Measurements from ENCODE around the gene IER3IP1. TPM values are rescaled to one million over a fixed set of nuclear protein-coding genes. Genes with fewer than 3 reads are reported as not detected.

The IER3IP1 gene
- total RNA-seq, 4 donors from 2014 or later, result 2.2 to 11.6 (median 5.8) TPM

DNA sequence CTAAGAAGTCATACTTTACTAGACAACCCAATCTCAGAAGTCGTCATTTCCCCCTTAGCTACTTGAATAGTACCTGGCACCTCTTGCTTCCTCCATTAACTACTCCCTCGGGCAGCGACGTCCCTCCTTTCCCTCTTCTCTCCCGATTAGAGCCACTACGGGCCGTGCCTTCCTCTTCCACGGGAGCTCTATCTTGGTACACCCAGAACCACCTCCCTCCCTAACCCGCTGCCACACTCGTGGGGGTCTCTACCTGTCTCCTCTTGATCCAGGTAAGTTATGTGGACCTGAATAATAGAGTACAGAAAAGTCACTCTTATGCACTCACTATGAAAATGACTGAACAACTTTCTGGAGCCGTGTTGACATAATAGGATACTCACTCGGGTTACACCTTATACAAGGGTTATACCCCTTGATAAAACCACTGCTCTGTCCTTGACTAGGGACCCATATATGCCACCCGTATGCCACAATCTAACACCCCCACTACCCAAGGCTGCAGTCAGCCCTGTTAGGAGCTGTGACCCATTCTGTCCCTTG is 25.3 kb downstream of the IER3IP1 start:
- 6% methylated on average over 13 of the region's 13 CpGs; no CpG with 5 or more reads in 1 of the 2 donors for WGBS, 2 donors (ENCODE audit: low coverage in 1 of 2)
- intact Hi-C loops (cut with DNase I; ENCODE audit: low total_unique reads), result no loop called here

DNA sequence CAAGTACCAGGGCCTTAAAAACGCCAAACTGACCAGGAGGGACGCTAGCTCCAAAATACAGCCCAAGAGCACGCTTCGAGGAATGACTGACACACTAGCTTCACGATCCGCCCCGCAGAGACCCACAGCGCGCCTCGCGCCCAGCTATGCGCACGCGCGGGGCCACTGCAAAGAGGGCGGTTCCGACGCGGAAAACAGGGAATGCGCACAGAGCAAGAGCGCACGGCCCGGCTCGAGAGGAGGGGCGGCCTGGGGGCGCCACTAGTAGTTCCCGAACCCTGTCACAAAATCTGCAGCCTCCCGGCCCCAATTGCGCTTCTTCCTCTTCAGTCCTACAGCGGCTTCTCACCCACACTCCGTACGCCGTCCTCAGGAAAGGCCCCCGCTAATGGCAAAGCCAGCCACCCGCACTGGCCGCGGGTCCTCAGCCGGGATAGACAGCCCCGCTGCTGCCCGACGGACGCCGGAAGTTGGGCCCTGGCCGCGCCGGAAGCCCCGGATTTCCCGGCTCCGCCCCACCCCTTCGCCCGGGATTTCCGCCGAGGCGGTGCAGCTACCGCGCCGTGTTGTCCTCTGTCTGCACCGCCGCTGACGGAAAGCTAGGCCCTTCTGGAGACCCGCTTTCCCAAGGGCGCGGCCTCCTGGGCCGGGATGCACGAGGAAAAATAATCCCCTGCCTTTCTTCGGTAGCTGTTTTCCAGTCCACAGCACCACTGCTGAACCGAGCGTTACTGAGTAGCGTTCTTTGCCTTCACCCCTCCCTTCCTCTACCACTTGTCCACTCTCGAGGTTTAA is 25.9 kb downstream of the IER3IP1 start, which contains the start of gene HDHD2:
Gene HDHD2, minus strand, starts transcription at position 472 of the 795 bp plus-strand sequence. CDS start 14,061 bp downstream, outside the sequence.
- TF ChIP-seq POLR2AphosphoS5 (IDR thresholded peaks at IDR 0.05) (peak; percentile 64 to 90 (median 84)), EP300 (IDR thresholded peaks at IDR 0.05; ENCODE audit: low read depth) (no peak), POLR2A (IDR thresholded peaks at IDR 0.05) (peak; percentile 88)
- TF ChIP-seq, protein P1, sequence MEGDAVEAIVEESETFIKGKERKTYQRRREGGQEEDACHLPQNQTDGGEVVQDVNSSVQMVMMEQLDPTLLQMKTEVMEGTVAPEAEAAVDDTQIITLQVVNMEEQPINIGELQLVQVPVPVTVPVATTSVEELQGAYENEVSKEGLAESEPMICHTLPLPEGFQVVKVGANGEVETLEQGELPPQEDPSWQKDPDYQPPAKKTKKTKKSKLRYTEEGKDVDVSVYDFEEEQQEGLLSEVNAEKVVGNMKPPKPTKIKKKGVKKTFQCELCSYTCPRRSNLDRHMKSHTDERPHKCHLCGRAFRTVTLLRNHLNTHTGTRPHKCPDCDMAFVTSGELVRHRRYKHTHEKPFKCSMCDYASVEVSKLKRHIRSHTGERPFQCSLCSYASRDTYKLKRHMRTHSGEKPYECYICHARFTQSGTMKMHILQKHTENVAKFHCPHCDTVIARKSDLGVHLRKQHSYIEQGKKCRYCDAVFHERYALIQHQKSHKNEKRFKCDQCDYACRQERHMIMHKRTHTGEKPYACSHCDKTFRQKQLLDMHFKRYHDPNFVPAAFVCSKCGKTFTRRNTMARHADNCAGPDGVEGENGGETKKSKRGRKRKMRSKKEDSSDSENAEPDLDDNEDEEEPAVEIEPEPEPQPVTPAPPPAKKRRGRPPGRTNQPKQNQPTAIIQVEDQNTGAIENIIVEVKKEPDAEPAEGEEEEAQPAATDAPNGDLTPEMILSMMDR (IDR thresholded peaks at IDR 0.05), result no peak
- Histone ChIP-seq H3K9me3 (no peaks in the 10 kb centered on the region), H3K4me1 (peaks cover 12 to 21% (median 21%) of the 10 kb centered on the region in 4 donors), H3K27me3 (no peaks in the 10 kb centered on the region), H3K27ac (peak within 1 kb of the TSS; percentile 91 to 96 (median 92)), H3K36me3 (peaks cover 0 to 14% (median 1%) of the 10 kb centered on the region in 4 donors), H3K4me3 (peak within 1 kb of the TSS; percentile 64 to 84 (median 77))
- peak; percentile 88 for DNase-seq
- WGBS, 2 donors (ENCODE audit: low coverage in 1 of 2), result 0% methylated on average over 45 of the region's 70 CpGs; no CpG with 5 or more reads in 1 of the 2 donors
- intact Hi-C loops (cut with DNase I; ENCODE audit: low total_unique reads), result no loop called here
- in situ Hi-C loops (cut with MboI; ENCODE audit: low pct_ligation_motif_present in 1 of 4, low pct_unique_long_range_greater_than_20kb in 1 of 4, low sequenced_read_pairs in 3 of 4), result no loop called here

More for the DNA sequence above, 25.3 kb downstream of the IER3IP1 start:
- peak overlapping the region; percentile 64 to 84 (median 77) for H3K4me3 ChIP-seq
- TF ChIP-seq, protein P1 (IDR thresholded peaks at IDR 0.05), result no peak
- TF ChIP-seq POLR2A (IDR thresholded peaks at IDR 0.05) (no peak), EP300 (IDR thresholded peaks at IDR 0.05; ENCODE audit: low read depth) (no peak), POLR2AphosphoS5 (IDR thresholded peaks at IDR 0.05) (no peak)
- H3K36me3 ChIP-seq, result peaks cover 0 to 16% (median 1%) of the 10 kb centered on the region in 4 donors
- in situ Hi-C loops (cut with MboI; ENCODE audit: low pct_ligation_motif_present in 1 of 4, low pct_unique_long_range_greater_than_20kb in 1 of 4, low sequenced_read_pairs in 3 of 4), result no loop called here
- H3K4me1 ChIP-seq, result peaks cover 12 to 21% (median 21%) of the 10 kb centered on the region in 4 donors
- H3K27me3 ChIP-seq, result no peaks in the 10 kb centered on the region
- peak; percentile 15 for DNase-seq
- no peaks in the 10 kb centered on the region for H3K9me3 ChIP-seq
- peak overlapping the region; percentile 91 to 96 (median 92) for H3K27ac ChIP-seq

DNA sequence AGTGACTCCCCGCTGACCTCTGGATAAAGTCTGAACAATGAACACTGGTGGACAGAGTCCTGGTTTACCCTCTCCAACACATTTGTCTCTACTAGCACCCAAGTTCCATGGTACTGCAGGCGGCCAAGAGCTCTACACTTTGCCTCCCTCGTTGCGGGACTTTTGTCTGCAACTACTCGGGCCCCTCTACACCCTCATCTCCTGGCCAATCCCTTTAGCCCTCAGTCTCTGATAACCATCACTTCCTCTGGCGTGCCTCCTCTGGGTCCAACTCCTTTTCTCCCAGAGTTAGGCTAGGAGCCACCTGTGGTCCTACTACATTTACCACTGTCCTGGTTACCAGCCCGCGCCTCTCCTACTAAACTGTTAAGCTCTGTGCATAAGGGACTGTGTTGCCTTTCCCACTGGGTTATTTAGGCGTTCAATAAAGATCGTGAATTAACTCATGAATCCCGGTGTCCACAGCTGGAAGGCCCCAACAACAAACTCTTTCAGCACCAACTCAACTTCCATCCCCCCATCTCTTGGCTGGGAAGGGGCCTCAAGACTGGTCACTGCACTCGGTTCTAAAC is 26.6 kb downstream of the IER3IP1 start:
- H3K4me1 ChIP-seq, result peaks cover 12 to 21% (median 21%) of the 10 kb centered on the region in 4 donors
- no peak for DNase-seq
- no peaks in the 10 kb centered on the region for H3K9me3 ChIP-seq
- intact Hi-C loops (cut with DNase I; ENCODE audit: low total_unique reads), result no loop called here
- WGBS, 2 donors (ENCODE audit: low coverage in 1 of 2), result 39 to 57% methylated on average over 7 to 11 of the region's 12 CpGs
- no peaks in the 10 kb centered on the region for H3K27me3 ChIP-seq
- in situ Hi-C loops (cut with MboI; ENCODE audit: low pct_ligation_motif_present in 1 of 4, low pct_unique_long_range_greater_than_20kb in 1 of 4, low sequenced_read_pairs in 3 of 4), result no loop called here
- no peak for TF ChIP-seq EP300 (IDR thresholded peaks at IDR 0.05; ENCODE audit: low read depth)
- no peak for TF ChIP-seq POLR2A (IDR thresholded peaks at IDR 0.05)
- no peak for TF ChIP-seq POLR2AphosphoS5 (IDR thresholded peaks at IDR 0.05)
- TF ChIP-seq, protein P1 (IDR thresholded peaks at IDR 0.05), result no peak
- H3K4me3 ChIP-seq, result peak overlapping the region; percentile 64 to 84 (median 77)
- H3K27ac ChIP-seq, result peak overlapping the region; percentile 91 to 96 (median 92)
- peaks cover 0 to 7% (median 1%) of the 10 kb centered on the region in 4 donors for H3K36me3 ChIP-seq

GRCh38 chr18:47146206-47146605 is 30.0 kb downstream of the IER3IP1 start:
- TF ChIP-seq POLR2AphosphoS5 (IDR thresholded peaks at IDR 0.05) (no peak), POLR2A (IDR thresholded peaks at IDR 0.05) (no peak), EP300 (IDR thresholded peaks at IDR 0.05; ENCODE audit: low read depth) (no peak)
- TF ChIP-seq, protein P1 (IDR thresholded peaks at IDR 0.05), result no peak

More at GRCh38 chr18:47146206-47146605, 30.0 kb downstream of the IER3IP1 start:
- peaks cover 9 to 19% (median 18%) of the 10 kb centered on the region in 4 donors for H3K4me1 ChIP-seq
- WGBS, 2 donors (ENCODE audit: low coverage in 1 of 2), result 93 to 96% methylated on average over 2 to 3 of the region's 3 CpGs
- no peak for DNase-seq
- intact Hi-C loops (cut with DNase I; ENCODE audit: low total_unique reads), result no loop called here
- no peaks in the 10 kb centered on the region for H3K36me3 ChIP-seq
- H3K9me3 ChIP-seq, result no peaks in the 10 kb centered on the region
- H3K27me3 ChIP-seq, result no peaks in the 10 kb centered on the region
- H3K4me3 ChIP-seq, result no peak overlapping the region
- H3K27ac ChIP-seq, result no peak overlapping the region
- in situ Hi-C loops (cut with MboI; ENCODE audit: low pct_ligation_motif_present in 1 of 4, low pct_unique_long_range_greater_than_20kb in 1 of 4, low sequenced_read_pairs in 3 of 4), result no loop called here
